ENCODE measurements around the gene CDC42BPG.

CDC42BPG gene

DNA sequence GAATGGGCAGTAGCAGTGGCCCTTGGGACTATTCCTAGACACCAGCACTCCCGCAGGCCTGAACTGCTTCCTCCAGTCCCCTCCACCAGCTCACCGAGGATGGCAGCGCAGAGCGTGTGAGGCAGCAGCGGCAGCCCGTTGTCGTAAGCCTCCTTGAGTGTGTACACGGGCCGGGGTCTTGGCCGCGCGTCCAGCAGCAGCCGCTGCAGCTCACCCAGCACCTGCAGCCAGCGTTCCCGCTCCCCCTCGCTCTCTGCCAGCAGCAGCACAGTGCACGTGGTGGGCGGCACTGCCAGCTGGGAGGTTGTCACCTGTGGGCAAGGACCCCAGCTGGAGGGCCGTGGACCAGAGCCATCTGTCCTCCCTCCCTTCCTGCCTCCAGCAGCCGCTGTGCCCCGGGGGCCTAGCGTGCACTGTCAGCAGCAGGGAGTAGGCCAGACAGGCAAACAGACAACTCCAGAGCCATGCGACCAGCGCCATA, 13.0 kb downstream of the CDC42BPG start:
- no peak overlapping the region for H3K4me3 ChIP-seq (ENCODE audit: low read length)
- DNase-seq (ENCODE audit: low read depth), result no peak
- TF ChIP-seq, protein P1, sequence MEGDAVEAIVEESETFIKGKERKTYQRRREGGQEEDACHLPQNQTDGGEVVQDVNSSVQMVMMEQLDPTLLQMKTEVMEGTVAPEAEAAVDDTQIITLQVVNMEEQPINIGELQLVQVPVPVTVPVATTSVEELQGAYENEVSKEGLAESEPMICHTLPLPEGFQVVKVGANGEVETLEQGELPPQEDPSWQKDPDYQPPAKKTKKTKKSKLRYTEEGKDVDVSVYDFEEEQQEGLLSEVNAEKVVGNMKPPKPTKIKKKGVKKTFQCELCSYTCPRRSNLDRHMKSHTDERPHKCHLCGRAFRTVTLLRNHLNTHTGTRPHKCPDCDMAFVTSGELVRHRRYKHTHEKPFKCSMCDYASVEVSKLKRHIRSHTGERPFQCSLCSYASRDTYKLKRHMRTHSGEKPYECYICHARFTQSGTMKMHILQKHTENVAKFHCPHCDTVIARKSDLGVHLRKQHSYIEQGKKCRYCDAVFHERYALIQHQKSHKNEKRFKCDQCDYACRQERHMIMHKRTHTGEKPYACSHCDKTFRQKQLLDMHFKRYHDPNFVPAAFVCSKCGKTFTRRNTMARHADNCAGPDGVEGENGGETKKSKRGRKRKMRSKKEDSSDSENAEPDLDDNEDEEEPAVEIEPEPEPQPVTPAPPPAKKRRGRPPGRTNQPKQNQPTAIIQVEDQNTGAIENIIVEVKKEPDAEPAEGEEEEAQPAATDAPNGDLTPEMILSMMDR (IDR thresholded peaks at IDR 0.05; ENCODE audit: insufficient read depth, low read depth, low read length, missing control alignments), result no peak

DNA sequence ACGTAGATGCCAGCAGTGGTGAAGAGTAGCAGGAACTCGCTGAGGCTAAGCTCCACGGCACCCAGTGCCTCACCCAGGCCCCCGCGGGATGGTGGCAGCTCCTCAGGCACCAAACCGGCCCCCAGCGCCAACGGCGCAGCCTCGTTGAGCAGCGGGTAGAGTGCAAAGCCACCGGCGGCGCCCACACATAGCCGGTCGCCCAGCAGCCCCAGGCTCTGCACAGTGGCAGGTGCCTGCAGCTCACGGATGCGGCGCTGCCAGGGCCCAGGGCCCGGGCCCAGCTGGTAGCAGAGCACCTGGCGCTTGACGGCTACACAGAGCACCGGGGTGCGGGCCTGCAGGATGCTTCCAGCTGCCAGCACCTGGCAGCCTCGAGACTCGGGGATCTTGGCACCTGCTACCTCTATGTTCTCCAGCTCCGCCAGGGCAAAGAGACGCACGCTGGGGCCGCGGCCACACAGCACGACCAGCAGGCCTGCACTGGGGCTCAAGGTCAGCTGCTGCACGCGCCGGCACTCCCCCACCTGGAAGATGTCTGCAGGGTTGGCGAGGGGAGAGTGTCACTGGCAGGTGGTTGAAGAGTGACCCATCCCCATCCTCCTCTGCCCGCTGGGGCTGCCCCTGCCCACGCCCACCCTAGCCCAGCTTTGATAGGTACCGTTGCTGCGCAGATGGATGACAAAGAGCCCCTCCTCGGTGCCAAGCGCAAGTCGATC, 14.8 kb downstream of the CDC42BPG start:
- TF ChIP-seq, protein P1 (IDR thresholded peaks at IDR 0.05; ENCODE audit: insufficient read depth, low read depth, low read length, missing control alignments), result no peak
- no peak for DNase-seq (ENCODE audit: low read depth)
- H3K4me3 ChIP-seq (ENCODE audit: low read length), result no peak overlapping the region

- no peak overlapping the region for H3K4me3 ChIP-seq (ENCODE audit: low read length)
- TF ChIP-seq, protein P1 (IDR thresholded peaks at IDR 0.05; ENCODE audit: insufficient read depth, low read depth, low read length, missing control alignments), result no peak
- DNase-seq (ENCODE audit: low read depth), result no peak
These were observed 17.0 kb downstream of the CDC42BPG start for GRCh38 chr11:64827451-64827839.

- H3K4me3 ChIP-seq (ENCODE audit: low read length), result no peak overlapping the region
- TF ChIP-seq, protein P1 (IDR thresholded peaks at IDR 0.05; ENCODE audit: insufficient read depth, low read depth, low read length, missing control alignments), result no peak
- no peak for DNase-seq (ENCODE audit: low read depth)
These were observed 17.6 kb downstream of the CDC42BPG start for GRCh38 chr11:64826578-64827450.

DNA sequence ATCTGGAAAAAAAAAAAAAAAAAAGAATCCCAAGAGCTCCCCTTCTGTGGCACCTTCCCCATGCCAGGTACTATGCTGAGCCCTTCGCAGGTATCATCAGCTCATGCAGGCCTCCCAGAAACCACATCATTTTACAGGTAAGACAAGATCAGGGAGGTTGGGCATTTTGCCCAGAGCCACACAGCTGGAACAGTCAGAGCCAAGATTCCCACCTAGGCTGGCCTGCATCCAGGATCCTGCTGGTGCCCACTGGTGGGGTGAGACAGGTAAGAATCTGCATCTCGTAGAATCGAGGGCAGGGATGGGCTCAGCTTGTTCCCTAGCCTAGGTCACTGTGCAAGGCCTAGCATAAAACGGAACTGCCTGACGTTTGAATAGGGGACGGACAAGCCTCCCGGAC, 18.4 kb downstream of the CDC42BPG start:
- no peak for DNase-seq (ENCODE audit: low read depth)
- no peak overlapping the region for H3K4me3 ChIP-seq (ENCODE audit: low read length)
- TF ChIP-seq, protein P1 (IDR thresholded peaks at IDR 0.05; ENCODE audit: insufficient read depth, low read depth, low read length, missing control alignments), result no peak

- DNase-seq (ENCODE audit: low read depth), result no peak
- no peak overlapping the region for H3K4me3 ChIP-seq (ENCODE audit: low read length)
- TF ChIP-seq, protein P1 (IDR thresholded peaks at IDR 0.05; ENCODE audit: insufficient read depth, low read depth, low read length, missing control alignments), result no peak
These were observed 20.8 kb downstream of the CDC42BPG start for GRCh38 chr11:64823568-64824119.

Data from epithelial cell of esophagus (primary cell).